Right renal pelvis (tissue), 4 donors: ENCODE data around the gene GPR183. TPM values are rescaled to one million over a fixed set of nuclear protein-coding genes. Genes with fewer than 3 reads are reported as not detected.

Experiments
- DNase-seq, 4 donors: peaks; one replicate each; pipeline ENCODE4 v3.0.0-alpha.2; 2013; ENCODE audit warnings: low read depth in 4 of 4, low spot score in 3 of 4, missing footprints in 1 of 4
- polyA plus RNA-seq, 4 donors: library from polyadenylated mRNA; unstranded; fragments of 120-200 nt; gene quantifications; one replicate each; pipeline ENCODE4 v1.2.1, GENCODE V29; 2013; ENCODE audit not compliant: insufficient read length in 4 of 4

Gene GPR183
- 1 to 10 TPM; 2.2 to 4.4 (median 2.9) TPM for polyA plus RNA-seq

- peak in 1 of 4 donors; percentile 14 for DNase-seq
These were observed at the start of gene GPR183 for GRCh38 chr13:99307247-99307646. GPR183 (minus strand) TSS chr13:99307399; CDS start chr13:99296145, 11,254 bp downstream.

- DNase-seq = peak; percentile 12 to 55 (median 40)
These were observed 49.3 kb upstream of the GPR183 start for GRCh38 chr13:99356262-99357091.

GRCh38 chr13:99356012-99356261 lies 48.7 kb upstream of the GPR183 start:
- no peak for DNase-seq

GRCh38 chr13:99355267-99356011 lies 48.2 kb upstream of the GPR183 start:
- no peak for DNase-seq

- DNase-seq = no peak
These were observed 47.3 kb upstream of the GPR183 start for GRCh38 chr13:99354371-99354951.

GRCh38 chr13:99353836-99354235 lies 46.6 kb upstream of the GPR183 start:
- DNase-seq = no peak

- DNase-seq = no peak
These were observed 46.0 kb upstream of the GPR183 start for GRCh38 chr13:99353246-99353600.

- DNase-seq = no peak
These were observed 45.4 kb upstream of the GPR183 start for GRCh38 chr13:99352351-99353245.

GRCh38 chr13:99351772-99352171 lies 44.6 kb upstream of the GPR183 start:
- no peak for DNase-seq

GRCh38 chr13:99350191-99350590 lies 43.0 kb upstream of the GPR183 start:
- DNase-seq = no peak

- DNase-seq = no peak
These were observed 40.8 kb upstream of the GPR183 start for GRCh38 chr13:99347911-99348451.

GRCh38 chr13:99347335-99347878 lies 40.2 kb upstream of the GPR183 start:
- DNase-seq = no peak

- DNase-seq = no peak
These were observed 39.3 kb upstream of the GPR183 start for GRCh38 chr13:99346335-99347042.

GRCh38 chr13:99345345-99345744 lies 38.1 kb upstream of the GPR183 start:
- no peak for DNase-seq

GRCh38 chr13:99344610-99345208 lies 37.5 kb upstream of the GPR183 start:
- no peak for DNase-seq

GRCh38 chr13:99342723-99343315 lies 35.6 kb upstream of the GPR183 start:
- DNase-seq = no peak

- DNase-seq = no peak
These were observed 34.9 kb upstream of the GPR183 start for GRCh38 chr13:99341969-99342722.

- DNase-seq = no peak
These were observed 33.4 kb upstream of the GPR183 start for GRCh38 chr13:99340638-99341037.
